H9 (cell line): ENCODE measurements around the gene ADGRA1. TPM values are rescaled to one million over a fixed set of nuclear protein-coding genes. Genes with fewer than 3 reads are reported as not detected.

Experiments used
- DNase-seq: peaks from one replicate; pipeline ENCODE4 v3.0.0-alpha.2; 2017
- H2AFZ ChIP-seq: one replicate; pipeline ENCODE4 v1.6.1; 2013; ENCODE audit warnings: mild to moderate bottlenecking, low read length, control low read depth, moderate library complexity
- H2AK5ac ChIP-seq: 2 replicates; pipeline ENCODE4 v1.6.1; 2013; ENCODE audit warnings: low read length, control low read depth, mixed read lengths; ENCODE audit not compliant: insufficient read length
- H2BK120ac ChIP-seq: one replicate; pipeline ENCODE4 v1.6.1; 2013; ENCODE audit warnings: low read depth, mild to moderate bottlenecking, low read length, control low read depth, inconsistent platforms; ENCODE audit not compliant: poor library complexity, severe bottlenecking
- H2BK12ac ChIP-seq: 2 replicates; pipeline ENCODE4 v1.6.1; 2013; ENCODE audit warnings: low read length, control low read depth, mixed read lengths, low read depth; ENCODE audit not compliant: insufficient read length
- H2BK15ac ChIP-seq: 2 replicates; pipeline ENCODE4 v1.6.1; 2013; ENCODE audit warnings: low read depth, low read length, control low read depth
- H2BK20ac ChIP-seq: one replicate; pipeline ENCODE4 v1.6.1; 2013; ENCODE audit warnings: low read depth, mild to moderate bottlenecking, low read length, control low read depth, inconsistent platforms; ENCODE audit not compliant: poor library complexity, severe bottlenecking
- H2BK5ac ChIP-seq: 2 replicates; pipeline ENCODE4 v1.6.1; 2013; ENCODE audit warnings: low read length, control low read depth, mixed read lengths; ENCODE audit not compliant: insufficient read length
- H3K14ac ChIP-seq: 2 replicates; pipeline ENCODE4 v1.6.1; 2013; ENCODE audit warnings: low read length, control low read depth; ENCODE audit not compliant: insufficient read depth
- H3K18ac ChIP-seq: 2 replicates; pipeline ENCODE4 v1.6.1; 2013; ENCODE audit warnings: low read depth, mild to moderate bottlenecking, mixed read lengths, low read length, control low read depth; ENCODE audit not compliant: insufficient read length
- H3K23ac ChIP-seq: 2 replicates; pipeline ENCODE4 v1.6.1; 2013; ENCODE audit warnings: low read length, control low read depth, mixed read lengths, low read depth; ENCODE audit not compliant: insufficient read length
- H3K23me2 ChIP-seq: 2 replicates; pipeline ENCODE4 v1.6.1; 2013; ENCODE audit warnings: low read depth, mild to moderate bottlenecking, mixed read lengths, low read length, control low read depth; ENCODE audit not compliant: insufficient read length, poor library complexity, severe bottlenecking
- H3K27ac ChIP-seq: 2 replicates; pipeline ENCODE4 v1.5.1; 2013; ENCODE audit warnings: low read length, control low read depth, mixed read lengths, low read depth; ENCODE audit not compliant: insufficient read length
- H3K27me3 ChIP-seq: 2 replicates; pipeline ENCODE4 v1.6.1; 2013; ENCODE audit warnings: low read length, control low read depth, inconsistent platforms; ENCODE audit not compliant: insufficient read depth
- H3K4ac ChIP-seq: 2 replicates; pipeline ENCODE4 v1.6.1; 2013; ENCODE audit warnings: low read depth, mild to moderate bottlenecking, control low read depth, inconsistent platforms, low read length, moderate library complexity
- H3K4me1 ChIP-seq: 2 replicates; pipeline ENCODE4 v1.6.1; 2013; ENCODE audit warnings: low read length, control low read depth, inconsistent platforms; ENCODE audit not compliant: insufficient read depth
- H3K4me2 ChIP-seq: 2 replicates; pipeline ENCODE4 v1.6.1; 2013; ENCODE audit warnings: low read length, control low read depth, mixed read lengths; ENCODE audit not compliant: insufficient read length, insufficient read depth
- H3K56ac ChIP-seq: 2 replicates; pipeline ENCODE4 v1.6.1; 2013; ENCODE audit warnings: low read depth, mild to moderate bottlenecking, mixed read lengths, low read length, control low read depth; ENCODE audit not compliant: insufficient read length
- H3K79me1 ChIP-seq: 2 replicates; pipeline ENCODE4 v1.6.1; 2013; ENCODE audit warnings: low read depth, mild to moderate bottlenecking, moderate library complexity, low read length, control low read depth, inconsistent platforms; ENCODE audit not compliant: insufficient read depth, poor library complexity, severe bottlenecking
- H3K79me2 ChIP-seq: 2 replicates; pipeline ENCODE4 v1.6.1; 2013; ENCODE audit warnings: low read length, control low read depth, inconsistent platforms; ENCODE audit not compliant: insufficient read depth
- H3K9ac ChIP-seq: 2 replicates; pipeline ENCODE4 v1.6.1; 2013; ENCODE audit warnings: low read length, control low read depth, mixed read lengths; ENCODE audit not compliant: insufficient read length; ENCODE audit errors: extremely low read depth
- H3K9me3 ChIP-seq: one replicate; pipeline ENCODE4 v1.6.1; 2013; ENCODE audit warnings: low read depth, low read length, inconsistent platforms; ENCODE audit not compliant: control insufficient read depth
- H3T11ph ChIP-seq: one replicate; pipeline ENCODE4 v1.6.1; 2013; ENCODE audit warnings: mild to moderate bottlenecking, low read length, control low read depth, inconsistent platforms
- H4K20me1 ChIP-seq: one replicate; pipeline ENCODE4 v1.6.1; 2013; ENCODE audit not compliant: control insufficient read depth, insufficient read length, insufficient read depth
- H4K5ac ChIP-seq: 2 replicates; pipeline ENCODE4 v1.6.1; 2013; ENCODE audit warnings: low read depth, mild to moderate bottlenecking, mixed read lengths, low read length, control low read depth; ENCODE audit not compliant: insufficient read length
- H4K8ac ChIP-seq: replicated peaks from 2 replicates; pipeline ENCODE4 v1.6.1; 2013; ENCODE audit warnings: low read length, control low read depth, mixed read lengths, low read depth; ENCODE audit not compliant: insufficient read length
- H4K91ac ChIP-seq: 2 replicates; pipeline ENCODE4 v1.6.1; 2013; ENCODE audit warnings: low read depth, mild to moderate bottlenecking, moderate library complexity, mixed read lengths, low read length, control low read depth; ENCODE audit not compliant: insufficient read length
- H3K27ac Mint-ChIP-seq, 3 experiments: 2 replicates in 2 of 3; 3 replicates in 1 of 3; pipeline ENCODE4 v1.8.0; 2020 to 2021; ENCODE audit warnings: mixed read lengths in 3 of 3, mild to moderate bottlenecking in 1 of 3, moderate library complexity in 1 of 3
- H3K27me3 Mint-ChIP-seq: 2 replicates; pipeline ENCODE4 v1.8.0; 2021; ENCODE audit warnings: low read depth, mild to moderate bottlenecking, moderate library complexity, mixed read lengths
- H3K36me3 Mint-ChIP-seq, 3 experiments: 2 replicates in 2 of 3; 3 replicates in 1 of 3; pipeline ENCODE4 v1.8.0; 2020 to 2021; ENCODE audit warnings: low read depth in 3 of 3, mixed read lengths in 3 of 3; ENCODE audit not compliant: insufficient read depth in 1 of 3
- H3K4me1 Mint-ChIP-seq, 2 experiments: 2 replicates each; pipeline ENCODE4 v1.8.0; 2020; ENCODE audit warnings: mixed read lengths in 2 of 2
- H3K4me3 Mint-ChIP-seq, 2 experiments: 2 replicates in 1 of 2; 3 replicates in 1 of 2; pipeline ENCODE4 v1.8.0; 2020 to 2021; ENCODE audit warnings: mild to moderate bottlenecking in 2 of 2, mixed read lengths in 2 of 2, moderate library complexity in 1 of 2
- H3K9me3 Mint-ChIP-seq, 2 experiments: 2 replicates in 1 of 2; 3 replicates in 1 of 2; pipeline ENCODE4 v1.8.0; 2020; ENCODE audit warnings: mild to moderate bottlenecking in 2 of 2, mixed read lengths in 2 of 2, moderate library complexity in 1 of 2
- WGBS: extraction: QIAGEN DNeasy Blood & Tissue Kit; methylation state at CpG from one replicate; pipeline ENCODE4 v1.1.7; 2013; ENCODE audit warnings: missing lambda C conversion rate, low lambda C conversion rate, mixed read lengths; ENCODE audit not compliant: insufficient read length; ENCODE audit errors: extremely low coverage; 5-methylcytosine and 5-hydroxymethylcytosine counted together
- total RNA-seq: library from RNA; stranded (reverse); gene quantifications from 2 replicates; pipeline ENCODE4 v1.2.1, GENCODE V29; 2021
- TF ChIP-seq, protein P1 (sequence below): fragments of 200-600 bp; sonication (generic); conservative IDR thresholded peaks from 3 replicates; pipeline ENCODE4 v1.8.0; 2021; ENCODE audit warnings: antibody characterized with exemption, mild to moderate bottlenecking

ADGRA1 gene
- total RNA-seq, 1 experiment from 2014 or later, result 0.11 TPM

DNA sequence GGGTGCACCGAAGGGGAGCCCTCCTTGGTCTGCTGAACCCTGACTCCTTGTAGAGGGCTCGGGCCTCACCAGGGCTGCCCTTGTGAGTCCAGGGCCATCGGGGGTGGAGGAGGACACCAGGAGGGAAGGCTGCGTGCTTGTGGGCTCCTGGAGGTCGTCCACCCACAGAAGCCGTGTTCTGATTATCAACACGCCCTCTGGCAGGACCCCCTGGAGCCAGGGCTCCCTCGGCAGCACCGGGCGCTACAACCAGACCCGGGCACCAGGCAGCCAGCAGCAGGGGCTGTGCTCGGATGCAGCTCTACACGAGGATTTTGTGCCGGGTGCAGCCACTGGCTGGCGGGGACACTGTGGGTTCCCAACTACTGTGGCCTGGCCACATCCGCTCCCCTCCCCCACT is 6.1 kb upstream of the ADGRA1 start:
- H3K36me3 Mint-ChIP-seq, result no peaks in the 10 kb centered on the region
- Histone ChIP-seq H2BK15ac (no peak overlapping the region), H2BK12ac (no peak overlapping the region), H4K20me1 (no peaks in the 10 kb centered on the region), H4K91ac (no peak overlapping the region), H2AK5ac (no peak overlapping the region), H3K79me2 (no peaks in the 10 kb centered on the region), H3K27me3 (peaks cover 3% of the 10 kb centered on the region; the same call in 1 of the 2 replicates), H2AFZ (no peak overlapping the region), H3K23me2 (no peaks in the 10 kb centered on the region), H4K5ac (no peak overlapping the region), H3K18ac (no peak overlapping the region), H3K4me2 (no peak overlapping the region), H3K56ac (no peak overlapping the region), H2BK120ac (no peak overlapping the region), H3K27ac (no peak overlapping the region), H3K4ac (no peak overlapping the region), H4K8ac (no peak overlapping the region), H3T11ph (no peak overlapping the region), H3K4me1 (no peaks in the 10 kb centered on the region), H3K9ac (no peak overlapping the region), H3K79me1 (no peaks in the 10 kb centered on the region), H3K9me3 (no peaks in the 10 kb centered on the region), H2BK5ac (no peak overlapping the region), H3K14ac (no peak overlapping the region), H3K23ac (no peak overlapping the region), H2BK20ac (no peak overlapping the region)
- no peak for DNase-seq
- H3K27ac Mint-ChIP-seq, result no peak overlapping the region
- TF ChIP-seq, protein P1, sequence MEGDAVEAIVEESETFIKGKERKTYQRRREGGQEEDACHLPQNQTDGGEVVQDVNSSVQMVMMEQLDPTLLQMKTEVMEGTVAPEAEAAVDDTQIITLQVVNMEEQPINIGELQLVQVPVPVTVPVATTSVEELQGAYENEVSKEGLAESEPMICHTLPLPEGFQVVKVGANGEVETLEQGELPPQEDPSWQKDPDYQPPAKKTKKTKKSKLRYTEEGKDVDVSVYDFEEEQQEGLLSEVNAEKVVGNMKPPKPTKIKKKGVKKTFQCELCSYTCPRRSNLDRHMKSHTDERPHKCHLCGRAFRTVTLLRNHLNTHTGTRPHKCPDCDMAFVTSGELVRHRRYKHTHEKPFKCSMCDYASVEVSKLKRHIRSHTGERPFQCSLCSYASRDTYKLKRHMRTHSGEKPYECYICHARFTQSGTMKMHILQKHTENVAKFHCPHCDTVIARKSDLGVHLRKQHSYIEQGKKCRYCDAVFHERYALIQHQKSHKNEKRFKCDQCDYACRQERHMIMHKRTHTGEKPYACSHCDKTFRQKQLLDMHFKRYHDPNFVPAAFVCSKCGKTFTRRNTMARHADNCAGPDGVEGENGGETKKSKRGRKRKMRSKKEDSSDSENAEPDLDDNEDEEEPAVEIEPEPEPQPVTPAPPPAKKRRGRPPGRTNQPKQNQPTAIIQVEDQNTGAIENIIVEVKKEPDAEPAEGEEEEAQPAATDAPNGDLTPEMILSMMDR, result no peak
- no peak overlapping the region for H3K4me3 Mint-ChIP-seq
- no peaks in the 10 kb centered on the region for H3K9me3 Mint-ChIP-seq
- peaks cover 0 to 9% of the 10 kb centered on the region in 2 experiments; a peak in 2 of 4 replicates for H3K4me1 Mint-ChIP-seq
- peaks cover 24% of the 10 kb centered on the region for H3K27me3 Mint-ChIP-seq
- no CpG with 5 or more reads among the region's 16 CpGs for WGBS
